Forelimb muscle (tissue), 1 donor: ENCODE data around the gene HSDL2. TPM values are rescaled to one million over a fixed set of nuclear protein-coding genes. Genes with fewer than 3 reads are reported as not detected.

ENCODE experiments used
- DNase-seq: peaks from one replicate; pipeline ENCODE4 v3.0.0-alpha.2; 2013; ENCODE audit warnings: low read depth
- polyA plus RNA-seq: library from polyadenylated mRNA; unstranded; fragments of 120-200 nt; gene quantifications from one replicate; pipeline ENCODE4 v1.2.1, GENCODE V29; 2013; ENCODE audit not compliant: insufficient read length

HSDL2 gene
- polyA plus RNA-seq, 1 donor = 63.5 TPM

- no peak for DNase-seq
Measured at GRCh38 chr9:112446526-112446925, 66.6 kb downstream of the HSDL2 start.

DNA sequence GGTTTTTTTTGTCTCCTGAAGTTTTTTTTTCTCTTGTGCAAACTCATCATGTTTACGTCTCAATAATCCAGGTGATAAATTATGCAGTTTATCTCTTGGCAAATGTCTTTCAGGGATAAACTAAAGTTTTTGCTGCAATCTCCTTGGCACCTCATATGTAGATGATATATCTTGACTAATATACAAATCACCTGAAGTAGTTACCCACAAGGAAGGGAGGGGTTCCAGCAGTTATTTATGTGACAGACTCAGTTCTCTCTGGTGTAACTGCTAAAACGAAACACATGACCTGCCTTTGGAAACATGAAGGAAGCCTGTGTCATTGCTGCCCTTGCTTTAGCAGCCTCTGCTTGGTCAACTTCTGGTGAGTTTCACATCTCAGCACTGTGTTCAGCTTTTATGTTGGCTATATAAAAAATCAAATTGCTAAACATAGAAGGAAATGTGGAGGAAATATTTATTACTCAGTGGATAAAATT is 67.4 kb downstream of the HSDL2 start:
- DNase-seq = no peak

DNA sequence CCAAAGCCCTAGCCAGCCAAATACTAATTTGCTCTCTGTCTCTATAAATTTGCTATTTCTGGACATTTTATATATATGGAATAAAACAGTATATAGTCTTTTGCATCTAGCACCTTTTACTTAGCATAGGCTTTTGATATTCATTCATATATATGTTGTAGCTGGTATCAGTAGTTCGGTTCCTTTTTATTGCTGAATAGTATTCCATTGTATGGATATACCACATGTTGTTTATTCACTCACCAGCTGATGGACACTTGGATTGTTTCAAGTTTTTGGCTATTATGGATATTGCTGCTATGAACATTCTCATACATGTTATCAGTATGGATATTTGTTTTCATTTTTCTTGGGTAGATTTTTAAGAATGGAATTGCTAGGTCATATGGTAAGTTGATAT is 82.9 kb downstream of the HSDL2 start:
- no peak for DNase-seq

- no peak for DNase-seq
Measured at GRCh38 chr9:112465352-112465751, 85.4 kb downstream of the HSDL2 start.

- no peak for DNase-seq
Measured at GRCh38 chr9:112472996-112473395, 93.1 kb downstream of the HSDL2 start.

DNA sequence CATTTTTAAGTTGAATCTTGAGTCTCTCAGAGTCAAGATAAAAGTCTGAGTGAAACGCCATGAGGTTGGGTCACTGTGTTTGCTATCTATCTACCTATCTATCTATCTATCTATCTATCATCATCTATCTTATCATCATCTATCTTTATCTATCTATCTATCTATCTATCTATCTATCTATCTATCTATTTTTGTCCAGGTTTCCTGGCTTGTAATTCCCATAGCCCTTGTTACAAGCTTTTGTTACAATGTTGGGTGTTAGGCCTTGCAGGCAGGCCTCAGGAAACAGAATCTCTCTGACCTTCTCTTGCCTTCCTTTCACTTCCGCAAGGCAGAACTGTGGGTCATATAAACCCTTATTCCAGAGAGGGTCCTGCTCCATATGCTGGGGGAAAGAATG is 94.1 kb downstream of the HSDL2 start:
- DNase-seq = no peak

GRCh38 chr9:112475318-112475717 is 95.4 kb downstream of the HSDL2 start:
- DNase-seq = no peak

DNA sequence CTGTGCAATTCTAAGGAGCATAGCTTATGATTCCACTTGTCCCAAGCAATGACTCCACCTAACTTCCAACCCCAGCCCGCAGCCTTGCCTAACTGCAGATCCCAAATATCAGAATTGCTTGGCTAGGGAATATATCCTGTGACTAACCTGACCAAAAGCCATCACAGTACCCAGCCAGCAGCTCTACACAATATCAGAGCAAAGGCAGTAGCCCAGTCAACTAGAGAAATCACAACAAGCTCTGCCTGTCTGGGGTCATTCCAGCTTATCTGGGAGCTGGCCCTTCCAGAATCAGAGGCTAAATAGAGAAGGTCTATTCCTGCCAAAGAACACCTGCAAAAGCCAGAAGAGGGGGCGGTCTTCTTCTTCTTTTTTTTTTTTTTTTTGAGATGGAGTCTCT is 97.4 kb downstream of the HSDL2 start:
- no peak for DNase-seq

DNA sequence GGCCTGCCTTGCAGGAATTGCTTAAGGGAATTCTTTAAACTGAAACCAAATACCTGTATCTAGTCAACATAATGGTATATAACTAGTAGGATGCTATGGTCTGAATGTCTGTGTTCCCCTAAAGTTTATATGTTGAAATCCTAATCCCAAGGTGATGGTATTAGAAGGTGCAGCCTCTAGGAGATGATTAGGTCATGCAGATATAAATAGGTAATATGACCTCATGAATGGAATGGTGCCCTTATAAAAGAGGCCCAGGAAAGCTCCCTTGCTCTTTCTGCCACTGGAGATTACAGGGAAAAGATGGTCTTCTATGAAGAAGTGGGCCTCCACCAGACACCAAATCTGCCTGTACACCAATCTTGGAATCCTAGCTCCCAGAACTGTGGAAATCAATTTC is 99.3 kb downstream of the HSDL2 start:
- no peak for DNase-seq

- no peak for DNase-seq
Measured at GRCh38 chr9:112484607-112485006, 104.7 kb downstream of the HSDL2 start.

GRCh38 chr9:112485574-112485973 is 105.7 kb downstream of the HSDL2 start:
- DNase-seq = no peak

GRCh38 chr9:112486221-112487007 is 106.5 kb downstream of the HSDL2 start, which contains the start of gene KIAA1958:
Gene KIAA1958 (plus strand): TSS chr9:112486827. CDS start chr9:112574081, 87,254 bp downstream.
- DNase-seq = peak; percentile 36

DNA sequence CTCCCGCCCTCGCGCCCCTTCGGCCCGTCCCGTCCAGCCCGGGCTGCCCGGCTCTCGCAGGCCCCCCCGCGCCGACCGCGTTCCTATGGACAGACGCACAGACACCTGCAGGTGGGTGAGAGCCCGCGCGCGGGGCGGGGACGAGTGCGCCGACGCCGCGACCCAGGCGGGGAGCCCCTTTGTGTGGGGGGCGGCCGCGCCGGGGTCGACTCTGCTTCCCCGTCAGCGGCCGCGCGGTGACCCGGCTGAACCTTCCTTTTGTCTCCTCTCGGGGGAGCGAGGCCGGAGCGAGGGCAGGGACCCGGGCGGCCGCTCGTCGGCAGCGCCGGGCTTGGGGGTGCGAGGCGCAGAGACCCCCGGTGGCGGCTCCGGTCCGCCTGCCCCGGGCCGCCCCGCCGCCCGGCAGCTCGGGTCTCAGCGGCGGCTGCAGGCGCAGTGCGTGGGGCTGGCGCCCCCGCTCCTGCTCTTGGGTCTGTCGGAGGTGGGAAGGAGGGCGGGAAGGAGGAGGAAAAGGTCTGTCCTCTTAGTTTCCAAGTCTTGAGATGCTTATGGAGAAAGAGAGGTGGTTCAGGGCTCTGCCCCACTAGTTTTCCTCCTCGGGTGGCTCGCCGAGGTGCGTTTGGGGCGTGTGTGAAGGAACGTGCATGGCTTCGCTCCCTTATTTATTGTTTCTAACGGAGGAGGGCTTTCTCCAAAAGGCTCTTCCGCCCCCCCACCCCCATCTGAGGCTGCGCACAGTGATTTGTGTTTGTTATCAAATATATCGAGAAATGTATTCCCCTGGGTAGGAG is 107.3 kb downstream of the HSDL2 start:
- no peak for DNase-seq

DNA sequence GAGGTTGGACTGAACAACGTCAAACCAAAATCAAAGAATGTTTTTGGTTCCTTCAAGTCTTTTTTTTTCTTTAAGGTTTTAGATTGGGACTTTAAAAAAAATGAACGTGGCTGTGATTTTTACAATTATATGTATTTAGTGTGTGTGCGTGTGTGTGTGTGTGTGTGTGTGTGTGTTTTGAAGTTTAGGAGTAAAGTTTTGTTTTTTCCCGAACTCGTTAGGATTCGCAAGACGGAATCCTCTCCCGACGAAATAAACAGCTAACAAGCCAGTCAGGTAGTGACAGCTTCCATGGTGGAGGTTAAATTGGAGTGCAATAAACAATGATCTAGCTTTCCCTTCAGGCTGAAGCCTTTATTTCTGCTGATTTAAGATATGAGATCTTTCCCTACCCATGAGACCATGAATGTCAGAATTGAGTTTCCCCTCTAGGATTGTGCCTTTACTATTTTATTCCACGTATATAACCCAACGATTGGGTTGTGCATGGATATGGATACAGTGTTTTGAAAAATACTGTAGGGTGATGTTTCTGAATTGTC is 108.0 kb downstream of the HSDL2 start:
- no peak for DNase-seq

- DNase-seq = no peak
Measured at GRCh38 chr9:112489039-112489546, 109.2 kb downstream of the HSDL2 start.

DNA sequence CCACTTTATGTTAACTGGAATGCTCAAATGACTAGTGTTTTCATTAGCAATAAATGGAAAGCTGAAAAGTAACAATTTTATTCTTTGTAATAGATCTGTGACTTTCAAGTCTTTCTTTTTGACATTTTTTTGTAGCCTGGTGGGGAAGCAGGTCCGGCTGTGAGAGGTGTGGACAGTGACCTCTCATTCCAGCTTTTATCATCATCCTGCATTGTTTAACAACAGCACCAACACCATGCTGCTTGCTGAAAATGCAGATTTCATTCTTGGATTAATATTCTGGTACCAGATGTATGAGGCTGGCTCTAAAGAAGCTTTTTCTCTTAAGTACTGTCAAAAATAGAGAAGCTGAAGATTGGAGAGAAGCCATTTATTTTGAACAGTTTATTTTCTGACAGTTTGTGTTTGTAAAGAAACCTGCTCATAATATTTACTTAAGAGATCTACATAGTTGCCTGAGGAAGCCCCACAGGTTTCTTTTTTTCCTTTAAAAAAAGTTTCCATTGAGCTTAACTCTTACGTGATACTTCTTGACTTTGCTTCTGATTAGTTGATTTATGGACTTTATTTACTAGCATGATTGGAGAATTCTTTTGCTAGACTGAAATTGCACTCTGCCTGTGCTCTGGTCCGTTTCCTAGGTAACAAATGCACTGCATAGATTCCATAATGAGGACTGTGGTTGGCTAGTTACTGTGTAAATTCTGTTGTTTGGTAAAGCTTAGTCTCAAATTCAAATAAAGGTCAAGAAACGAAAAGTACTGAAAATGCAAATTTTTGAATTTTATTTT is 110.2 kb downstream of the HSDL2 start:
- DNase-seq = no peak

DNA sequence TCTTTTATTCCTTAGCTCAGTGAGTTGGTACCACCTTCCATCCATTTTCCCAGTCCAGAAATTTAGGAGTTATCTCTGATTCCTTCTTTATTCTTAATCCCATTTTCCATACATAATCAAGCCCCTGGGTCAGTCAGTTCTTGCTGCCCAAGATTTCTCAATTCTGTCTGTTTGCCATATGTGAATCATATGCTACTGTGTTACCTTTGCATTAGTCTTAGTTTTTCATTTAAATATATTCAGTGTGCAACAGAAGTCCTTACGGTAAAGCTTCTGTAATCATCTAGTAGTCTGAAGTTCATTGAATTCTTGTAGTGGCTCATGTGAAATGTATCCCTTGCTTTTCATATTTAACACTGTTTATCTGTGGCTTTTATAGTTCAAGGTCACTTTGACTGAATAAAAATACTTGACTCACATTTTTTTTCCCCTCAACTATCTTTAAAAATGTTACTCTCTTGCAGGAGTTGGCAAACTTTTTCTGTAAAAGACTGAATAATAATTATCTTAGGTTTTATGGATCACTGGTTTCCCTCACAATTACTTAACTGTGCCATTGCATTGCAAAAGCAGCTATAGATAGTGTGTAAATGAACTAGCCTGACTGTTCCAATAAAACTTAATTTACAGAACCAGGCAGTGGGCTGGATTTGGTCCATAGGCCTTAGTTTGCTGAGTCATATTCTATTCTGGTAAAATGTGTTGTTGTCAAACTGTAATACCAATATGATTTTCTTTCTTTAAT is 113.7 kb downstream of the HSDL2 start:
- DNase-seq = no peak

DNA sequence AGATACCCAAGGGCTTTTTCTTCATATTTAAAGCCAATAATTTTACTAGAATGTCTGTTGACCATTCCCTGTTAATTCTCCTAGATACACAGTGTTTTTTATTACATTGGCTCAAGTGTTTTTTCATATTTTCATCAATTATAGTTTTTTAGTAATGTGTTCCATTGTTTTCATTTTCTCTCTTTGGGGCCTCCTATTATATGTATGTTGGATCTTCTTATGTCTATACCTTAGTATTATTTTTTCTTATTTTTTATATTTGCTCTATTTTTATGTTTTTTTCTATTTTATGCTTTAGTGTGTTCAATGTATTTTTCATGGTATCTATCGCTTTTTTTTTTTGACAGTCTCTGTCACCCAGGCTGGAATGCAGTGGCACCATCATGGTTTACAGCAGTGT is 114.2 kb downstream of the HSDL2 start:
- DNase-seq = no peak

DNA sequence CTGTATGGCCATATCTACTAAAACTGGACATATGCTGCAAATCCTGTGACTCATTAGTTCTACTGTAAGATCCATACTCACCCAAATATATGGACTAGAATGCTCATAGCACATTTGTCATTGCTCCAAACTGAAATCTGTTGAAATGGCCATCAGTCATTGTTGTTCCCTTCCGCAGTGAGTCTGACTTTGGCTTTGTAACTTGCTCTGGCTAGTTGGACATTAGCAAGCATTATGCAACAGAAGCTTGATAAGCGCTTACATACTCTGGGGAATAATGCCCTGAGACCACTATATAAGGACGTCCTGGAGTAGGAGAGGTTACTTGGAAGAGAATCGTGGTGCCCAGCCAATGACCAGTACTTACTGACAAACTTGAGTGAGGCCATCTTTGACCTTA is 115.7 kb downstream of the HSDL2 start:
- DNase-seq = no peak

- DNase-seq = no peak
Measured at GRCh38 chr9:112496074-112496722, 116.3 kb downstream of the HSDL2 start.
